Ovary (tissue), 3 donors: ENCODE data around the gene SPINK5.

Experiments
- POLR2A ChIP-seq: fragments of 450-650 bp; IDR thresholded peaks from one replicate; pipeline ENCODE4 v1.6.1; 2017; ENCODE audit warnings: antibody characterized with exemption, mild to moderate bottlenecking, moderate library complexity
- TF ChIP-seq, protein P1 (sequence below), 3 donors: fragments of 450-650 bp in 2 of 3; fragments of 200-600 bp in 1 of 3; IDR thresholded peaks; one replicate each; pipeline versions ENCODE4 v1.5.1 to v1.8.0; 2016 to 2022; ENCODE audit warnings: antibody characterized with exemption in 3 of 3, mild to moderate bottlenecking in 1 of 3
- donor health status: DM: no; HTN: no; CAD: no.

DNA sequence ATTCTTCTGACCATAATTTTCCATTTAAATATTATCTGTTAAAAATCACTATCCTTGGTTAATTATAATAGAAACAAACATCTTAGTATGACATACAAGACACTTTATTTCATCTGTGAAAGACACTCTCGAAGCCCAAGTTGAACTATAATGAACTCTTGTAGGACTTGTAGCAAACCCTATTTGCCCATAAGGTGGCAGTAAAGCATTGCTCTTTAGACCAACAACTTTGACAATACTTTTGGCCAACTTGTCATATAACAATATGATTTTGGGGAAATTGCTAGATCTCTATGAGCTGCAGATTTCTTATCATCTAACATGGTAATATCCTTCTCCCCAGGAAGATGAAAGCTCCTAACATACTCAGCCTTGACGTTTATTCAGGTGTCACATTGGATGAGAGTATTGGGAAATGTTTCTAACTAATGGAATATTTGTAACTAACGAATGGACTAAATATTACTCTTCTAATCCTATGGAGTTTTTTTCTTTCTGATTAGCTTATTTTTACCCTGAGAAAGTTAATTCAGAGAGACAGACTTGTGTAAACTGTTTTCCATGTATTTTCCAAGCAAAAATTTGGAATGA, 115.5 kb downstream of the SPINK5 start:
- TF ChIP-seq, protein P1, sequence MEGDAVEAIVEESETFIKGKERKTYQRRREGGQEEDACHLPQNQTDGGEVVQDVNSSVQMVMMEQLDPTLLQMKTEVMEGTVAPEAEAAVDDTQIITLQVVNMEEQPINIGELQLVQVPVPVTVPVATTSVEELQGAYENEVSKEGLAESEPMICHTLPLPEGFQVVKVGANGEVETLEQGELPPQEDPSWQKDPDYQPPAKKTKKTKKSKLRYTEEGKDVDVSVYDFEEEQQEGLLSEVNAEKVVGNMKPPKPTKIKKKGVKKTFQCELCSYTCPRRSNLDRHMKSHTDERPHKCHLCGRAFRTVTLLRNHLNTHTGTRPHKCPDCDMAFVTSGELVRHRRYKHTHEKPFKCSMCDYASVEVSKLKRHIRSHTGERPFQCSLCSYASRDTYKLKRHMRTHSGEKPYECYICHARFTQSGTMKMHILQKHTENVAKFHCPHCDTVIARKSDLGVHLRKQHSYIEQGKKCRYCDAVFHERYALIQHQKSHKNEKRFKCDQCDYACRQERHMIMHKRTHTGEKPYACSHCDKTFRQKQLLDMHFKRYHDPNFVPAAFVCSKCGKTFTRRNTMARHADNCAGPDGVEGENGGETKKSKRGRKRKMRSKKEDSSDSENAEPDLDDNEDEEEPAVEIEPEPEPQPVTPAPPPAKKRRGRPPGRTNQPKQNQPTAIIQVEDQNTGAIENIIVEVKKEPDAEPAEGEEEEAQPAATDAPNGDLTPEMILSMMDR (IDR thresholded peaks at IDR 0.05): peak in 2 of 3 donors; percentile 45 to 52
- TF ChIP-seq POLR2A: no peak
